Testis (tissue), 3 donors: ENCODE results near the gene TBC1D24. TPM values are rescaled to one million over a fixed set of nuclear protein-coding genes. Genes with fewer than 3 reads are reported as not detected.

Source experiments
- DNase-seq: peaks from one replicate; pipeline ENCODE4 v3.0.0-alpha.2; 2019
- H3K27ac ChIP-seq, 2 donors: fragments of 200-600 bp; sonication (generic); one replicate each; pipeline ENCODE4 v1.5.1; 2019
- H3K27me3 ChIP-seq: fragments of 200-600 bp; sonication (generic); one replicate; pipeline ENCODE4 v1.5.1; 2019
- H3K36me3 ChIP-seq: fragments of 200-600 bp; sonication (generic); one replicate; pipeline ENCODE4 v1.5.1; 2017; ENCODE audit warnings: low read depth; ENCODE audit errors: missing control alignments
- H3K4me1 ChIP-seq: fragments of 200-600 bp; sonication (generic); one replicate; pipeline ENCODE4 v1.5.1; 2019
- H3K4me3 ChIP-seq, 2 donors: fragments of 200-600 bp; sonication (generic); one replicate each; pipeline ENCODE4 v1.5.1; 2017 to 2019
- H3K9me3 ChIP-seq: fragments of 200-600 bp; sonication (generic); one replicate; pipeline ENCODE4 v1.5.1; 2017
- POLR2A ChIP-seq: fragments of 450-650 bp; IDR thresholded peaks from one replicate; pipeline ENCODE4 v1.6.1; 2017; ENCODE audit warnings: antibody characterized with exemption, mild to moderate bottlenecking, moderate library complexity
- WGBS, 2 donors: methylation state at CpG; one replicate each; pipeline ENCODE4 v1.1.5; 2018; 5-methylcytosine and 5-hydroxymethylcytosine counted together
- intact Hi-C: fragments of 100-400 bp; cut with DNase I; formaldehyde crosslinking; loops from one replicate; pipeline ENCODE4 v1.15.1; 2023; ENCODE audit warnings: low total_unique reads
- polyA plus RNA-seq: library from polyadenylated mRNA; stranded (reverse); fragments of 350-450 nt; fragmentation: Illumina TruSeq; extraction: RNeasy Lipid Tissue Mini Kit (QIAGEN cat#74804); gene quantifications from one replicate; pipeline ENCODE4 v1.2.3, GENCODE V29; 2014; ENCODE audit warnings: low read depth, low replicate concordance; ENCODE audit not compliant: insufficient read depth
- total RNA-seq, 2 donors: library from RNA; depleted of rRNA; stranded (reverse); fragments of >200 nt; gene quantifications; one replicate each; pipeline ENCODE4 v1.2.3, GENCODE V29; 2016
- TF ChIP-seq, protein P1 (sequence below), 3 experiments: fragments of 450-650 bp in 2 of 3; fragments of 200-600 bp in 1 of 3; sonication (generic) in 1 of 3; IDR thresholded peaks; one replicate each; pipeline ENCODE4 v1.5.1; 2016 to 2019; ENCODE audit warnings: antibody characterized with exemption in 3 of 3, mild to moderate bottlenecking in 2 of 3, moderate library complexity in 1 of 3

The TBC1D24 gene
- total and polyA plus RNA-seq, 3 donors from 2014 or later, result 5.3 to 13.5 (median 11.2) TPM

DNA sequence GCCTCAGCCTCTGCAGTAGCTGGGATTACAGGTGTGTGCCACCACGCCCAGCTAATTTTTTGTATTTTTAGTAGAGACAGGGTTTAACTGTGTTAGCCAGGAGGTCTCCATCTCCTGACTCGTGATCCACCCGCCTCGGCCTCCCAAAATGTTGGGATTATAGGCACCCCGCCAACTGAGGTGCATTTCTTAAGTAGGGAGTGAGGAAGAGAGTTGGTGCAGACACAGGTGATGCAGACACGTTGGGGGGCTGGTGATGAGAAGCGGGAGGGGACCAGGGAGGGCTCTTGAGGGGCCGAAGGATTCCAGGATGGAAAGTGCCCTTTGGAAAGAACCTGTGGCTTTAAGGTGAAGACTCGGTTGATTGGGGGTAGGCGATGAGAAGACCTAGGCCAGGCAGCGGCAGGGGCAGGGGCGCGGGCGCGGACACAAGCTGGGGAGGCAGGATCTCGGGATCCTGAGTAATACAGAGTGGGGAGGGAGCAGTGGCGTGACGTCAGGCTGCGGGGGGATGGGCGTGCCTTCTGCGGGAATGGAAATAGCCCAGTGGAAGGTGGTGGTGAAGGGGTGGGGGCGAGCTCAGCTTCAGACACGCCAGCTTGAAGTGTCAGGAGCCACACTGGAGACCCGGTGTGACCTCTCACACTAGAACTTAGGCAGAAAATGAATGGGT is 36.3 kb downstream of the TBC1D24 start:
- TF ChIP-seq, protein P1, sequence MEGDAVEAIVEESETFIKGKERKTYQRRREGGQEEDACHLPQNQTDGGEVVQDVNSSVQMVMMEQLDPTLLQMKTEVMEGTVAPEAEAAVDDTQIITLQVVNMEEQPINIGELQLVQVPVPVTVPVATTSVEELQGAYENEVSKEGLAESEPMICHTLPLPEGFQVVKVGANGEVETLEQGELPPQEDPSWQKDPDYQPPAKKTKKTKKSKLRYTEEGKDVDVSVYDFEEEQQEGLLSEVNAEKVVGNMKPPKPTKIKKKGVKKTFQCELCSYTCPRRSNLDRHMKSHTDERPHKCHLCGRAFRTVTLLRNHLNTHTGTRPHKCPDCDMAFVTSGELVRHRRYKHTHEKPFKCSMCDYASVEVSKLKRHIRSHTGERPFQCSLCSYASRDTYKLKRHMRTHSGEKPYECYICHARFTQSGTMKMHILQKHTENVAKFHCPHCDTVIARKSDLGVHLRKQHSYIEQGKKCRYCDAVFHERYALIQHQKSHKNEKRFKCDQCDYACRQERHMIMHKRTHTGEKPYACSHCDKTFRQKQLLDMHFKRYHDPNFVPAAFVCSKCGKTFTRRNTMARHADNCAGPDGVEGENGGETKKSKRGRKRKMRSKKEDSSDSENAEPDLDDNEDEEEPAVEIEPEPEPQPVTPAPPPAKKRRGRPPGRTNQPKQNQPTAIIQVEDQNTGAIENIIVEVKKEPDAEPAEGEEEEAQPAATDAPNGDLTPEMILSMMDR (IDR thresholded peaks at IDR 0.05), result no peak
- TF ChIP-seq POLR2A, result no peak
- intact Hi-C loops, result no loop called here
- no peak overlapping the region for H3K27ac ChIP-seq
- H3K36me3 ChIP-seq, result no peaks in the 10 kb centered on the region
- H3K4me1 ChIP-seq, result peaks cover 26% of the 10 kb centered on the region
- no peaks in the 10 kb centered on the region for H3K9me3 ChIP-seq
- 53 to 66% methylated on average over 24 of the region's 24 CpGs for WGBS, 2 donors
- no peaks in the 10 kb centered on the region for H3K27me3 ChIP-seq
- DNase-seq, result peak; percentile 61
- no peak overlapping the region for H3K4me3 ChIP-seq

DNA sequence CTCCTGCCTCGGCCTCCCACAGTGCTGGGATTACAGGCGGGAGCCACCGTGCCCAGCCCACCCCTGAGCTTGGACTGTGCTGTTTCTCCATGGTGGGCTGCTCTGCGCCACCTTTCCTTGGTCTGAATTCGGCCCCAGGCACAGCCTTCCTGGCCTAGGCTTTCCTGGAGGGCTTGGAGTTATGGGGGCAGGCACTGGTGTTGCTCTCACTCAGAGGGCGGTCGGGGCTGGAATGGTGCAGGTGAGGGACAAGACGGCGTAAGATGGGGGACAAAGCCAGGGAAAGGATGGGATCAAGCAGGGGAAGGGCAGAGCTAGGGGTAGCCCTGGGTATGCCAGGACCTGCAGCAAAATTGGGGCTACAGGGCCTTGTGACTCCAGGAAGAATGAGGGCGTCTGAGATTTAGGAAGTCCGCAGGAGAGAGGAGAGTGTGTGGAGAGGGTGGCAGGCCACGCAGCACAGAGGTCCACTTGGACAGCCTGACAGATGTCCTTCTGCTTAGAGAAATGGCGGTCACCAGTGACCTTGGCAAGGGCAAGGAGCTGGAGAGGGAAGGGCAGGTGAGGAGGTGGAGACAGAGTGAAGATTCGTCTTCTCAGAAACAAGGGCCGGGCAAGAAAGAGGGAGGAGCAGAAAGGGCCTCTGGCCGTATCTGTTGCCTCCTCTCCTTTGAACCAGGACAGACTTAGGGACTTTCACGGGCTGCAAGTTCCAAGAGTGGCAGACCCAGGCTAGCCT is 37.2 kb downstream of the TBC1D24 start:
- H3K4me1 ChIP-seq, result peaks cover 35% of the 10 kb centered on the region
- intact Hi-C loops, result no loop called here
- H3K27me3 ChIP-seq, result no peaks in the 10 kb centered on the region
- TF ChIP-seq POLR2A, result no peak
- TF ChIP-seq, protein P1 (IDR thresholded peaks at IDR 0.05), result no peak
- peak overlapping the region in 1 of 2 donors; percentile 98 for H3K4me3 ChIP-seq
- H3K9me3 ChIP-seq, result no peaks in the 10 kb centered on the region
- no peaks in the 10 kb centered on the region for H3K36me3 ChIP-seq
- peak overlapping the region in 1 of 2 donors; percentile 99 for H3K27ac ChIP-seq
- no peak for DNase-seq
- WGBS, 2 donors, result 81 to 86% methylated on average over 17 of the region's 17 CpGs

DNA sequence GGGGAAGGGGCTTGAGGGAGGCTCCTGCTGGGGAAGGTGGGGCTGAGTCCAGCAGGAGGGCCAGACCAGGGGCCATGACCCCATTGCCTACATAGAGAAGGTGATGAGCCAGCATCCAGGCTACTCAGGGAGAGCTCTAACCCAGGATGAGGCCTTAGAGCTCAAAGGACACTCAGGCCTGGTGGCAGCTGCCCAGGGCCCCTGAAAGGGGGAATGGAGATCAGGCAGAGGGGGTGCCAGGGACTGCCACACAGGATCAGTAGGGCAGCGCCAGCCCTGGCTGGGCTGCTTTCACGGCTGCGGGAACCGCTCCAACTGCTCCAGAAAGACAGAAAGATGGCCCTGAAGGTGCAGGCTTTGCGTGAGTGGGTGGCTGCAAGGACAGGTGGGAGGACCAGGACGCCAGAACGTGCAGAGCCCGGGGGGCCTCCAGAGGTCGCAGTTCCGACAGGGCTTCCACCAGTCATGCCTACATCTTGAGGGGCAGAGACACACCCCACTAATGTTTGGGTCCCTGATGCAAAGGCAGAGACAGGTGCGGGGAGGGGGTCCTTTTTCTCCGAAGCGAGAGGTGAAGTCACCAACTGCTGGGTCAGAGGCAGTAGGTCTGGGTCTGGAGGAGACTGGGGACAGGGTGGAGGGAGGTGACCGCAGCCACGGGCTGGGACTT is 37.9 kb downstream of the TBC1D24 start:
- Histone ChIP-seq H3K27me3 (no peaks in the 10 kb centered on the region), H3K4me1 (peaks cover 42% of the 10 kb centered on the region), H3K36me3 (no peaks in the 10 kb centered on the region), H3K4me3 (peak overlapping the region; percentile 98 to 99), H3K9me3 (no peaks in the 10 kb centered on the region), H3K27ac (peak overlapping the region; percentile 98 to 99)
- no peak for DNase-seq
- TF ChIP-seq POLR2A, result no peak
- TF ChIP-seq, protein P1 (IDR thresholded peaks at IDR 0.05), result no peak
- WGBS, 2 donors, result 17 to 19% methylated on average over 10 to 15 of the region's 15 CpGs
- intact Hi-C loops, result no loop called here

DNA sequence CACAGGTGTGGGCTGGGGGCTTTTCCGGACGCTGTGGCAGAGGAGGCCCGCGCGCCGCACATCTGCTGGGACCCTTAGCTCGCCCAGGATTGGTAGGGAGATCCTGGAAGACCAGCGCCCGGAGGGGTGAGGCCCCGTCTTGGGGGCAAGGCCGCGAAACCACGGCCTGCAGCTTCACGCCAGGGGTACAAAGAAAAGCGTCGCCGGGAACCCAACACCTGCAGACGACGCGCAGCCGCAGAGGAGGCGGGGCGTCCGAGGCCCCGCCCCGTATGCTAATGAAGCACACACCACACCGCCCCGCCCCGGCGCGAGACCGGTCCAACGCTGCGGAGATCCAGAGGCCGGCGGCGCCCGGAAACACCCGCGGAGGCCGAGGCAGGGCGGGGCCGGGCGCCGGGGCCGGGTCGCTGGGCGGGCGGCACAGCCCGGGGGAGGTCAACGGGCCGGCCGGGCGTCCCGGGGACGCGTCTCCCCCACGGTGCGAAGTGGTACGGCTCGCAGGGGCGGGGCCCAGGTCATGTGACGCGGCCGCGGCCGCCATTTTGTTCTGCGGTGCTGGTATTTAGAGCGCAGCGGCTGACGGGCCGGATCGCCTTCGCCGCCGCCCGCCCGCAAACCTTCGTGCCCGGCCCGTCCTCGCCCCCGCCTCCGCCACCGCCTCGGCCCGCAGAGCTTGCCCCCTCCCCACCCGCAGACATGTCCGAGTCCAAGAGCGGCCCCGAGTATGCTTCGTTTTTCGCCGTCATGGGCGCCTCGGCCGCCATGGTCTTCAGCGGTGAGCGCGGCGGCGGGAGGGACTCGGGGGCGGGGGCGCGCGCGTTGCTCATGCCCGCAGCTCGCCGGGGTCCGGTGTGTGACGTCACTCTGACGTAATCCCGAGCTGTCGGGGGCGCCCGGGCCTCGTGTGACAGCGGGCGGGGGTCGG is 38.7 kb downstream of the TBC1D24 start, which contains the start of gene ATP6V0C:
ATP6V0C (plus strand) TSS at position 548 of the 928 bp plus-strand sequence; CDS start at position 700, 152 bp downstream.
- Histone ChIP-seq H3K4me1 (peaks cover 50% of the 10 kb centered on the region), H3K9me3 (no peaks in the 10 kb centered on the region), H3K27me3 (no peaks in the 10 kb centered on the region), H3K36me3 (no peaks in the 10 kb centered on the region), H3K27ac (peak within 1 kb of the TSS; percentile 98 to 99), H3K4me3 (peak within 1 kb of the TSS; percentile 98 to 99)
- 0 to 2% methylated on average over 7 to 84 of the region's 122 CpGs for WGBS, 2 donors
- TF ChIP-seq, protein P1 (IDR thresholded peaks at IDR 0.05), result peak in 1 of 3 experiments; percentile 8
- TF ChIP-seq POLR2A, result peak; percentile 65
- intact Hi-C loops, result no loop called here
- DNase-seq, result peak; percentile 96
